HG02798 (cell line): Measurements from ENCODE around the gene STAG2.
"Not testable (repeated sequence)": the region's sequence is repeated elsewhere in the genome, so short reads cannot be mapped to it uniquely, and the experiment has no call there.

Experiments
- ATAC-seq: cut with Tn5 transposase; IDR thresholded peaks from one replicate; pipeline ENCODE4 v1.9.1; 2021; ENCODE audit warnings: mild to moderate bottlenecking; ENCODE audit not compliant: unreplicated experiment, poor library complexity

STAG2 gene

GRCh38 chrX:123961268-123962005 lies at the start of gene STAG2:
Gene STAG2 (plus strand): TSS chrX:123961706. CDS start chrX:124022628, 60,922 bp downstream.
- ATAC-seq: no peak

GRCh38 chrX:123917069-123917468 lies 44.4 kb upstream of the STAG2 start:
- no peak for ATAC-seq

GRCh38 chrX:123918106-123918721 lies 43.3 kb upstream of the STAG2 start:
- ATAC-seq: no peak

GRCh38 chrX:123920105-123920785 lies 41.3 kb upstream of the STAG2 start:
- ATAC-seq: no peak

DNA sequence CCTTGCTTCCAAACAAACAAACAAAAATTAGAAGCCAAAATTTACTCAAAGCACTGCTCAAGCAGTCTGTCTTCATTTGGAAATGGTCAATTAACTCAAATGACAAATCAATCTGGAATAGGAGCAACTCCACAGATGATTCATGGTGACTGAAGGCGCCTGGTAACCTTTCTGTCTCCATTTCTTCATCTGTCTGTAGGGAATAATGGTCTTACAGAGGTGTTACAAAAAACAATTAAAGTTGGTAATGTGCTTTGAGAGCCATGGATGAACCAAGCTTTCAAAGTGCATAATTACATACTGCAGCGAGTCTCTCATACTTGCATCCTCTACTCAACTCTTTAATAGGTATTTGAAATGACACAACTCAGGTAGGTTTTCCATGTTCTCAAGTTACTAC lies 38.3 kb upstream of the STAG2 start:
- ATAC-seq: no peak

GRCh38 chrX:123924186-123924585 lies 37.3 kb upstream of the STAG2 start:
- no peak for ATAC-seq

- ATAC-seq: no peak
Measured at GRCh38 chrX:123927845-123928244, 33.7 kb upstream of the STAG2 start.

GRCh38 chrX:123932055-123932454 lies 29.5 kb upstream of the STAG2 start:
- ATAC-seq: not testable (repeated sequence)

GRCh38 chrX:123943074-123943473 lies 18.4 kb upstream of the STAG2 start:
- ATAC-seq: no peak

DNA sequence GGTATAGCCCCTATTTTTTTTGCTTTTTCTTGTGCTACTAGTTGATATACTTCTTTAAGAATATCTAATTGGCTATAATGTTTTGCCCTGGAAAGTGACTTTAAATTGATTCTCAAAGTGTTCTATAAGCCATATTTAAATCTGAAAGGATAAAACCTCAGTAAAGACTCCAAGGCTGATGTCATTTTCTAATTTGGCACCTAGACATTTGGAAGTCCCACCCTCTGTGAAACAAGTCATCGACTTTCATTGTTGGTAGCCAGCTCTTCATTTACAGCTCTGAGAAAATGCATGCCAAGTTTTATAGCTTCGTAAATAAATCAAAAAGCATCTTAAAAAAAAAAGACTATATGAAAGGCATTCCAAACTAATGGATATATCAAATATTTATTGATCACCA lies 18.0 kb upstream of the STAG2 start:
- ATAC-seq: no peak

DNA sequence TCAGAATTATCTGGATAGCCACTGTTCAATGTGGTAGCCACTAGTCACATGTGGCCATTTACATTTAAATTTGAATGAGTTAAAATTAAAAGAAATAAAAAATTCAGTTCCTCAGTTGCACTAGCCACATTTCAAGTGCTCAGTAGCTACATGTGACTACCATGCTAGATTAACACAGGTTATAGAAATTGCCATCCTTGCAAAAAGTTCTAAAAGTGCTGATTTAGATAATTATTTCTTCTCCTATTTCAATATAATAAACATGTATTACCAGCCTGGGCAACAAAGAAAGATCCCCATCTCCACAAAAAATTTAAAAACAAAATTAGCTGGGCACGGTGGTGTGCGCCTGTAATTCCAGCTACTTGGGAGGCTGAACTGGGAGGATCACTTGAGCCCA lies 11.7 kb upstream of the STAG2 start:
- no peak for ATAC-seq

DNA sequence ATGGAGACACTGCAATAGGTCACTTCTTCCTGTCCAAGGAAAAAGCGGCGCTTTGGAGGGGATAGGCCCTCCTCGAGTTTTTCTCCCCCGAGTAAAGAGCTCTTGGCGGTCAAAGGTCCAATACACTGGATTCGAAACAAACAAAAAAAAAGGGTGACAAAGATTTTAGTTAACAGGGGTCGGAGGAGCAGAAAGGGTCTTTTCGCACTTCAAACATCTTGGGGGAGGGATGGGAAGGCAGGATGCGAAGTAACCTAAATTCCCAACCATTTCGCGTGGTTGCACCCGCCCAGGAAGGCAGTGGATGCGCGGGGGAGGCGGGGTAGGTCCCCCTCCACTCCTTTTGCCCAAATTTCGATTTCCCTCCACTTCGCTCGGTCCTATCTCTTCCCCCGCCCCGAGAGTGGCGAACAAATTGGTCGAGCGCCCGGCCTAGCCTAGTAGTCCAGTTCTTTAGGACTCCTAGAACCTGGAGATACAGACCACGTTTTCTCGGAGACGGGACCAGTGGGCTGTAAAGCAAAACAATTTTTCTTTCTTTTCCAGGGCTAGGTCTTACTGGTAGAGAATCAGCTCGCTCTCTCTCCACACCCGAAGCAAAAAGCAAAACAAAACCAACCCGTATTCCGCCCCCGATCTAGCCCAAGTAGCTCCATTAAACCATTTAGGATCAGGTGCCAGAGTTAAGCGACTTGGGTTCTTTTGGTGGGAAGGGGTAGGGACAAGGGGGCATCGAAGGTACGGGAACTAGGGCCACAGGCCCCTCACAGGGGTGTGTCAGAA lies 2.0 kb upstream of the STAG2 start:
- ATAC-seq: no peak

GRCh38 chrX:123960956-123961267 lies 594 bp upstream of the STAG2 start:
- no peak for ATAC-seq

DNA sequence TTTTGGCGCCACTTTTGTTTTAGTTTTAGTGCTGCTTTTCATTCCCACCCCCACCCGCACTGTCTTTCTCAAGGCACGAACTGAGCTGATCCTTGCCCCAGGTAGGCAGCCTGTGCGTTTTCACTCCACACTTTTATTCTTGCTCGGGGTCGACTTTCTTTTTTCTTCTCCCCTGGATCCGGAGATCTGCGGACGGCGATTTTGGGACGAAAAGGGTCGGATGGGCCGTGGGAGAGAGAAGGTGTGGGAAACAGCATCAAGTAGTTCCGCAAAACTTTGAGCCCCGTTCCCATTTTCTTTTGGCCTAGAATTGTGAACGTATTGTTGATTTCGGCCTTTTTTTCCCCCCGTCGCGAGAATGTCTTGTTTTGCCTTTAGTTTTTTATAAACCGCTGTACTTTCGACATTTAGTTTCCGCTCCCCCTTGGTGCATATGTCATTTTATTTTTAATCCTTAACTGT lies 531 bp downstream of the STAG2 start:
- no peak for ATAC-seq

DNA sequence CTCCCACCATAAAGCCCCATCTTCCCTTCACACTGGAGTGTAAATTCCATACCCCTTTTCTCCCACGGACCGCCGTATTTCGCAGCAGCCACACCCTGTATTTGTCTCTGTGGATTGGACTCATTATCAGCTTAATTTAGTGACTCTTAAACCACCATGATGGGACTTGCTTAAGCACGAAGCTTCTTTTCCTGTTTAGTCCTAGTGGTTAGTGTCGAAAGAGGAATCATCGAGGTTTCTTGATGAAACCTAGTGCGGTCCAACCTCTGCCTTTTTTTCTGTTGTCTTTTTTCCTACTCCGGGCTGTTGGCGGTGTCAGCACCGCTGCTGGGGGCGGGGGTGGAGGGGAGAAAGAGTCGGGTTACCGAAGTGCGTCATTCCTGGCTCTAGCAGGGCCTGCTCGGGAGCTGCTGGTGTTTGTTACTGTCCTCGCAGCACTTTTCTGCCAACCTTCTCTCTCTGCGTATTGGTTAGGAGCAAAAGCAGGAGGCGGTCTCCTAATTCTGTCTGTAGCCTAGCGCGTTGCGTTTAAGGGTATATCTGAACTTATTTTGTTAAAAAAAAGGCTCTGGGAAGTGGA lies 1.4 kb downstream of the STAG2 start:
- peak; percentile 63 for ATAC-seq

DNA sequence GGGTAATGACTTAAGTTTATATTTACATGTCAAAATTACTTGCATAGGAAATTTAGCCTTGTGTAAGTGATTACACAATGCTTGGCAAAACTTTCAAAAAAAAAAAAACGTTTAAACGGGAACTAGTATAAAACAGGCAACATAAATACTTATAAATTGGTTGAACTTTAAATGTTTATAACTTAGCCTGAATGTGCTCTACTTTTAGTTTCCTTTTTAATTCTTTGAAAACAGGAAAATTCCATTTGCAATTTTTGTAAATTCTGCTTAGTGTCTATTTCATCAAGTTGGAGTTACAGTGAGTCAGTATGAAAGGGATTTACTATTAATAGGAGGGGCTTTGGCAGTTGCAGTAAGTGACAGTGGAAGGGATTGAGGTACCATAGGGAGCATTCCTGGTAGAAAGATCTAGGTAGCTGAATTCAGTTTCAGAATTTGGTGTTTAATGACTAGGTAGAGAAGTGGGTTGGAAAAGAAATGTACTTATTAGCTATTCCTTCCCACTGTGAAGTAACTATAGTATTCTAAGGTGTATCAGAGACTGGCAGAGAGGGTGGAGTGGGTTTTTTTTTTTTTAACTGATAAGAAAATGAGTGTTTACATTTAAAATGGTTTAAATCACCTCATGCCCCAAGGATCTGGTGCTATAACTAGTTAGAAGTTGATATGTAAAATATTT lies 2.8 kb downstream of the STAG2 start:
- no peak for ATAC-seq

- ATAC-seq: no peak
Measured at GRCh38 chrX:123965712-123966111, 4.2 kb downstream of the STAG2 start.

DNA sequence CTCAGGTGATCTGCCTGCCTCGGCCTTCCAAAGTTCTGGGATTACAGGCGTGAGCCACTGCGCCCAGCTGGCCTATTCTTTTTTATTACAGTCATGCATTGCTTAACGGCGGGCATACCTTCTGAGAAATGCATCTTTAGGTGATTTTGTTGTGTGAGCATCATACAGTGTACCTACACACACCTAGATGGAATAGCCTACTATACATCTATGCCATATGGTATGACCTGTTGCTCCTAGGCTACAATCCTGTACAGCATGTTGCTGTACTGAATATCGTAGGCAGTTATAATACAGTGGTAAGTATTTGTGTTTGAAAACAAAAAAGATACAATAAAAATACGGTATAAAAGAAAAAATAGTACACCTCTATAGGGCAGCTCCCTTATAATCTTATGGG lies 6.0 kb downstream of the STAG2 start:
- no peak for ATAC-seq

GRCh38 chrX:123968383-123969050 lies 7.0 kb downstream of the STAG2 start:
- ATAC-seq: no peak
